GM18499 (cell line): Measurements from ENCODE around the gene NDOR1.
"Not testable (repeated sequence)": the region's sequence is repeated elsewhere in the genome, so short reads cannot be mapped to it uniquely, and the experiment has no call there.

Source experiments
- ATAC-seq: cut with Tn5 transposase; IDR thresholded peaks from one replicate; pipeline ENCODE4 v1.9.1; 2021; ENCODE audit warnings: moderate number of reproducible peaks; ENCODE audit not compliant: insufficient read depth, unreplicated experiment

NDOR1 gene

GRCh38 chr9:137240841-137241489 lies 35.5 kb downstream of the NDOR1 start, which contains the start of gene TUBB4B:
Gene TUBB4B, plus strand, starts transcription at chr9:137241287. Its CDS starts 74 bp downstream, at chr9:137241361.
- ATAC-seq: peak; percentile 73

GRCh38 chr9:137241490-137242268 lies 36.2 kb downstream of the NDOR1 start:
- no peak for ATAC-seq

- no peak for ATAC-seq
Measured at GRCh38 chr9:137242269-137243203, 37.0 kb downstream of the NDOR1 start.

GRCh38 chr9:137243266-137243625 lies 37.7 kb downstream of the NDOR1 start:
- not testable (repeated sequence) for ATAC-seq

GRCh38 chr9:137243626-137244485 lies 38.4 kb downstream of the NDOR1 start:
- no peak for ATAC-seq

GRCh38 chr9:137244486-137245449 lies 39.3 kb downstream of the NDOR1 start:
- ATAC-seq: no peak

GRCh38 chr9:137245450-137246421 lies 40.2 kb downstream of the NDOR1 start:
- ATAC-seq: no peak

- ATAC-seq: no peak
Measured at GRCh38 chr9:137247135-137247915, 41.8 kb downstream of the NDOR1 start.

- ATAC-seq: no peak
Measured at GRCh38 chr9:137247916-137248175, 42.3 kb downstream of the NDOR1 start.

- no peak for ATAC-seq
Measured at GRCh38 chr9:137250329-137251193, 45.1 kb downstream of the NDOR1 start.

- no peak for ATAC-seq
Measured at GRCh38 chr9:137251194-137251461, 45.6 kb downstream of the NDOR1 start, which contains the start of gene STPG3. Gene STPG3, plus strand, starts transcription at chr9:137251286. Its CDS starts 1 bp downstream, at chr9:137251287.

- no peak for ATAC-seq
Measured at GRCh38 chr9:137251490-137252268, 46.2 kb downstream of the NDOR1 start.

- no peak for ATAC-seq
Measured at GRCh38 chr9:137252555-137253506, 47.3 kb downstream of the NDOR1 start.
